GM10248 (cell line): Measurements from ENCODE around the gene CFAP65.
A peak's percentile ranks its signal among the peaks of the same experiment; 100 is the strongest.

ENCODE experiments used
- CTCF ChIA-PET: fragments of 300-600 bp; sonication (Branson Sonifier 250); formaldehyde crosslinking; extraction: SDS; loops from one replicate; lab custom pipeline; 2021; ENCODE audit warnings: antibody characterized with exemption; lab: Yijun Ruan, JAX
- POLR2A ChIA-PET: fragments of 350-650 bp; sonication (Branson Sonifier 250); formaldehyde crosslinking; extraction: SDS; loops from one replicate; lab custom pipeline; 2020; ENCODE audit warnings: antibody characterized with exemption; lab: Yijun Ruan, JAX
- DNase-seq: peaks from one replicate; pipeline ENCODE4 v3.0.0; 2012; ENCODE audit errors: extremely low spot score
- TF ChIP-seq, protein P1 (sequence below): IDR thresholded peaks from 2 replicates; pipeline ENCODE4 v1.5.1; 2012; ENCODE audit warnings: mild to moderate bottlenecking, low read depth; ENCODE audit errors: extremely low read depth, missing control alignments, control extremely low read depth

The CFAP65 gene

DNA sequence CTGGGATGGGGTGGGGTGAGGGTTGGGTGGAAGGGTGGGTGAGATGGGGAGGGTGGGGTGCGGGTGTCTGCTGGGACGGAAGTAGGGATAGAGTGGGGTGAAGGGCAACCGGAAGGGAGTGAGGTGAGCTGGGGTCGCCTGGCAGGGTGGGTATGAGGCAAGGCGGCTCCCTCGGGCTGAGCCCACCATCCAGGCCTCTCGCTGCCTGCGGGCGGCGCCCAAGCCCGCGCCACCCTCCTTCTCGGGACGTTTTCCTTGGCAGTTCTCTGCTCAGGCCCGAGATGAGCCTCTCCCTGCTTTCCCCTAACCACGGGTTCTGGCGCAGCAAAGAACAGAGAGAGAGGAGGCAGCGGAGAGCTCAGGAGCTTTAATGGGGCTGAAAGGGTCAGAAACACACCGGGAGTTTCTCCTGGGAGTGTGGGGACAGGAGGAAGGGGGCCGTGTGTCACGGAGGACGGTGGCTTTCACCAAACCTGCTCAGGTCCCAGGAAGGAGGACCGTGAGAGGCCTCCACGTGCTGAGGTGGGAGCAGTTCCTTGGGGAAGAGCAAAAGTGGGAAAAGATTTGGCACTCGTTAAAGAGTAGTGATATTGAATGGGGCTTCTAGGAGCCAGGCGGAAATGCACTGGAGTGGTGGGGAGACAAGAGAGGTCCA, 60.5 kb downstream of the CFAP65 start:
- POLR2A ChIA-PET: no interaction called here
- CTCF ChIA-PET: interaction anchor here (0.6 to 5.8 kb wide), 64 partner anchors 9 to 520 kb away, joined by 3 to 92 read pairs (median 4); partner anchors contain the start of genes CDK5R2, CRYBA2, DNPEP and TUBA4A
- DNase-seq: no peak
- TF ChIP-seq, protein P1, sequence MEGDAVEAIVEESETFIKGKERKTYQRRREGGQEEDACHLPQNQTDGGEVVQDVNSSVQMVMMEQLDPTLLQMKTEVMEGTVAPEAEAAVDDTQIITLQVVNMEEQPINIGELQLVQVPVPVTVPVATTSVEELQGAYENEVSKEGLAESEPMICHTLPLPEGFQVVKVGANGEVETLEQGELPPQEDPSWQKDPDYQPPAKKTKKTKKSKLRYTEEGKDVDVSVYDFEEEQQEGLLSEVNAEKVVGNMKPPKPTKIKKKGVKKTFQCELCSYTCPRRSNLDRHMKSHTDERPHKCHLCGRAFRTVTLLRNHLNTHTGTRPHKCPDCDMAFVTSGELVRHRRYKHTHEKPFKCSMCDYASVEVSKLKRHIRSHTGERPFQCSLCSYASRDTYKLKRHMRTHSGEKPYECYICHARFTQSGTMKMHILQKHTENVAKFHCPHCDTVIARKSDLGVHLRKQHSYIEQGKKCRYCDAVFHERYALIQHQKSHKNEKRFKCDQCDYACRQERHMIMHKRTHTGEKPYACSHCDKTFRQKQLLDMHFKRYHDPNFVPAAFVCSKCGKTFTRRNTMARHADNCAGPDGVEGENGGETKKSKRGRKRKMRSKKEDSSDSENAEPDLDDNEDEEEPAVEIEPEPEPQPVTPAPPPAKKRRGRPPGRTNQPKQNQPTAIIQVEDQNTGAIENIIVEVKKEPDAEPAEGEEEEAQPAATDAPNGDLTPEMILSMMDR: no peak

DNA sequence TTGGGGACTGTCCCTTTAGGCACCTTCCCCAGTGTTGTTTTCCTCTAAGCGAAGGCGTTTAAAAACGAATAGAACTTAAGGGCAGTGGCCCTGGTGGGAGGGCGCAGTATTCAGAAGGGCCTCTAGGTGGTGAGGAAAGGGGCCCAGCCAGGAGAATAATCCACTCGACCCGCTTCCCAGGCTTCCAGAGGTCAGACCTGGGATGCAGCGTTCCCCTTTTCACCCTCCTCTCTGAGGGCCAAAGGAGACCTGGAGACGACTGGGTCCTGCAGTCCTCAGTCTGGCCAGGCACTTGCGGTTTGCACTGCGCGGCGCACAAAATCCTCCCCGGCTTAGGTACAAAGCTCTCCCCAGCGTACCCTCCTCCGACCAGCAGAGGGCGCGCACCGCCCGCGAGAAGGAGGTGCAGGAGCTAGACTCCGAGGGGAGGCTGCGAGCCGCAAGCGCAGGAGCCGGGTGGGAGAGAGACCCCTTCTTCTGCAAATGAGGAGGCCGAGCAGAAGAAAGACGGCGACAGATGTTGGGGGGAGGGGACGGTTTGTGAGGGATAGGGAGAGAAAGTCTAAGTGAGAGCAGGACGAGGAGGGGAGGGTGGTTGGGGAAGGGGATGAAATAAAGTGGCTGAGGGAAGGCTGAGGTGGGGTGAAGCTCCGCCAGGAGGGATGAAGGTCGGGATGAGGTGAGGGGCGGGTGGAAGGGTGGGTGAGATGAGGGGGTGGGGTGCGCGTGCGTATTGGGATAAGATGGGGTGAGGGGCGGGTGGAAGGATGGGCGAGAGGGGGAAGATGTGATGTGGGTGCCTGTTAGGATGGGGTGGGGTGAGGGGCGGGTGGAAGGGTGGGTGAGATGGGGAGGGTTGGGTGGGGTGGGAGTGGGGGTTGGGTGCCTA, 61.2 kb downstream of the CFAP65 start:
- DNase-seq: peak; percentile 86
- CTCF ChIA-PET: interaction anchor here (0.6 to 5.8 kb wide), 68 partner anchors 9 to 521 kb away, joined by 3 to 92 read pairs (median 4); partner anchors contain the start of genes CDK5R2, CRYBA2, DNPEP and TUBA4A
- POLR2A ChIA-PET: no interaction called here
- TF ChIP-seq, protein P1: peak; percentile 98

DNA sequence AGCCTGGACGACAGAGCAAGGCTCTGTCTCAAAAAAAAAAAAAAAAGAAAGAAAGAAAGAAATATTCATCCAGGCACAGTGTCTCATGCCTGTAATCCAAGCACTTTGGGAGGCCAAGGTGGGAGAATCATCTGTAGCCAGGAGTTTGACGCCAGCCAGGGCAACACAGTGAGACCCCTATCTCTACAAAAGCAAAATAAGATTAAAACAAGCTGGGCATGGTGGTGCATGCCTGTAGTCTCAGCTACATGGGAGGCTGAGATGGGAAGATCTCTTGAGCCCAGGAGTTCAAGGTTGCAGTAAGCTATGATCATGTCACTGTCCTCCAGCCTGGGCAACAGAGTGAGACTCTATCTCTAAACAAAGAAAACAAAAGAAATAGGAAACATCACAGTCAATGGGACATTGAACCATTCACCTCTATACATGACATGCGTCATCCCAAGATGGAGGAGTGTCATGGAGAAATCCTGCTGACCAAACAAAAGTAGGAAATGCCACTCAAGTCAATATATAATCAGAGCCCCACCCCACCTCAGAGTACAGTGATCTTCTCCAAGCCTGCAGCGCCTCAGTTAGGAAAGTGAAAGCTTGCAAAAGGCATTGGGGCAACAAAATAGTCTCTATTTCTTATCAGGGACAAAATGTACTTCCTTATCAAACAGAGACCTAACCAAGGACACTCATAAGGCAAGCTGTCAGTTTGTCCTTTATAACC, 66.1 kb downstream of the CFAP65 start:
- TF ChIP-seq, protein P1: no peak
- ChIA-PET CTCF (interaction anchor here (0.8 to 3.8 kb wide), 15 partner anchors 7 to 144 kb away, joined by 3 to 16 read pairs (median 4); partner anchors contain the start of genes CDK5R2 and FEV), POLR2A (no interaction called here)
- DNase-seq: no peak

DNA sequence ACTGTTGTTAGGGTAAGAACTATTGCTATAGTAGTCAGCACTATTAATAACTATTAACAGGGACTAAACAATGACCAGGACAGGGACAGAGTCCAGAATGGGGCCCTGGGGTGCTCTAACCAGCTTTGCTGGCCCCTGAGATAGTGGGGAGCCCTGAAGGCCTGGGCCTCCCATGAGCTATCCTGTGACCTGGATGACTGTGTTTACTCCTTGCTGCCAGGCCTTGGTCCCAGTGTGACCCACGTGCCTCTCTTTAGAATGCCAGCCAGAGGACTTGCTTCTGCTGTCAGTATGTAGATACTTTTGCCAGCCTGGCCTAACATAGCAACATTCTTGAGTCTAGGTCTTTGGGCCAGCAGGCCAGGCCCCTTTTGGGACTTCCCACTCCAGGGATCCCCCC, 70.4 kb downstream of the CFAP65 start:
- TF ChIP-seq, protein P1: no peak

DNA sequence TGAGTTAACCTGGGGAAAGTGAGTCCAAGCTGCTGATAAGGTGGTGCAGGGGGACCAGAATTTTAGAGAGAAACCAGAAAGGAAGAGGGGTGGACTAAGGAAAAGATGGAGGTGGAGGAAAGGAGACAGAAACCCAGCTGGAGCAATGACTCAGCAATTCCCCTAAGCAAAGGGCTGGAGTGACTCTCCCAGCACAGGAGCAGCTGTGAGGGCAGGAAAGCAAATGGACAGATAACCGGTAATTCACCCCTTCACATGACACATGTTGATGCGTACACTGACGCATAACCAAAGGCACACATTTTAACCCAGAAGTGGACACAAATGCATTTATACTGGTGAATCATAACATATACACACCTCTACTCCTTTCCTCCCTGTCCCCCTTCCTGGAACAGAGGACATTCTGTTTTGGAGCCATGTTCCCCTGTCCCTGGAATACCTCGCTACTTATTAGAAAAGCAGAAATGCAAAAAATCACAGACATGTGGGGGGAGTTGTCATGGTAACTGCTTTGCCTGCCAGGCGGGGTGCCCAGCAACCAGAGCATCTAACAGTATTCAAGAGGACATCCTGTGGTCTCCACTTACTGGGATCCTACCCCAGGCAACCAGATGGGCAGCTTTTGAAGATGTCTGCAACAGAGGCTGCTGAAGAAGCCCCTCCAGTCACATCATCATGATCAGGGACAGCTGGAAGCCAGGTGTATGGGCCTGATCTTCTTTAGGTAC, 77.1 kb downstream of the CFAP65 start:
- POLR2A ChIA-PET: no interaction called here
- CTCF ChIA-PET: interaction anchor here (1.3 to 15.3 kb wide), 3 partner anchors 15 to 32 kb away, joined by 3 to 92 read pairs (median 3); no protein-coding TSS in a partner anchor
- TF ChIP-seq, protein P1: no peak
- DNase-seq: no peak

More for the DNA sequence above, 70.4 kb downstream of the CFAP65 start:
- ChIA-PET CTCF (interaction anchor here (1.9 kb wide), 1 partner anchor 9 kb away, joined by 11 read pairs; no protein-coding TSS in a partner anchor), POLR2A (no interaction called here)
- no peak for DNase-seq
